ENCODE results near the gene MOCOS.
A peak's percentile ranks its signal among the peaks of the same experiment; 100 is the strongest.
"Not testable (repeated sequence)": the region's sequence is repeated elsewhere in the genome, so short reads cannot be mapped to it uniquely, and the experiment has no call there.

MOCOS gene, protein sequence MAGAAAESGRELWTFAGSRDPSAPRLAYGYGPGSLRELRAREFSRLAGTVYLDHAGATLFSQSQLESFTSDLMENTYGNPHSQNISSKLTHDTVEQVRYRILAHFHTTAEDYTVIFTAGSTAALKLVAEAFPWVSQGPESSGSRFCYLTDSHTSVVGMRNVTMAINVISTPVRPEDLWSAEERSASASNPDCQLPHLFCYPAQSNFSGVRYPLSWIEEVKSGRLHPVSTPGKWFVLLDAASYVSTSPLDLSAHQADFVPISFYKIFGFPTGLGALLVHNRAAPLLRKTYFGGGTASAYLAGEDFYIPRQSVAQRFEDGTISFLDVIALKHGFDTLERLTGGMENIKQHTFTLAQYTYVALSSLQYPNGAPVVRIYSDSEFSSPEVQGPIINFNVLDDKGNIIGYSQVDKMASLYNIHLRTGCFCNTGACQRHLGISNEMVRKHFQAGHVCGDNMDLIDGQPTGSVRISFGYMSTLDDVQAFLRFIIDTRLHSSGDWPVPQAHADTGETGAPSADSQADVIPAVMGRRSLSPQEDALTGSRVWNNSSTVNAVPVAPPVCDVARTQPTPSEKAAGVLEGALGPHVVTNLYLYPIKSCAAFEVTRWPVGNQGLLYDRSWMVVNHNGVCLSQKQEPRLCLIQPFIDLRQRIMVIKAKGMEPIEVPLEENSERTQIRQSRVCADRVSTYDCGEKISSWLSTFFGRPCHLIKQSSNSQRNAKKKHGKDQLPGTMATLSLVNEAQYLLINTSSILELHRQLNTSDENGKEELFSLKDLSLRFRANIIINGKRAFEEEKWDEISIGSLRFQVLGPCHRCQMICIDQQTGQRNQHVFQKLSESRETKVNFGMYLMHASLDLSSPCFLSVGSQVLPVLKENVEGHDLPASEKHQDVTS

DNA sequence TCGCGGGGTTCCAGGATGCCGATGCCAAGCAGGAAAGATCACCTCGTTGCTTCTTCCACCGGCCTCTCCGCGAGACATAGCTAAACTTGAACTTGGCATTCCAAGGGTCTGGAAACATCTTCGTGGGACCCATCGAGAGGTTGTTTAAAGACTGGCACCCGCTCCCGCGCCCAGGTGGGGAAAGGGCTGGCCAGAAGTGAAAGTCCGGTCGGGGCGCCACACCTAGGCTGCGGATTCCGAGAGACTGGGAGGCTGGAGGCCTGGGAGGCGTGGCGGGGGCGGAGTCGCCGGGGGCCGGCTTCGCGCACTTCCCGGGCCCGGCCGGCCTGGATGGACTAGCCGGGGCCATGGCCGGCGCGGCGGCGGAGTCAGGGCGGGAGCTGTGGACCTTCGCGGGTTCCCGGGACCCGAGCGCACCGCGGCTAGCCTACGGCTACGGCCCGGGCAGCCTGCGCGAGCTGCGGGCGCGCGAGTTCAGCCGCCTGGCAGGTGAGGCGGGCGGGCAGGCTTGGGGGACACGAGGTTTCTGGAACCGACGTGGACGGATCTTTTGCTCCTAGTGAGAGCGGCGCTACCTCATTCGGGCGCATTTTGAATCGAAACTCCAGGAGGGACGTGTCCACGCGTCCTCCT lies at the start of gene MOCOS:
MOCOS (plus strand) TSS at position 305 of the 633 bp plus-strand sequence; CDS start at position 348, 43 bp downstream.
- peak in 1 of 2 experiments; percentile 69 for DNase-seq

DNA sequence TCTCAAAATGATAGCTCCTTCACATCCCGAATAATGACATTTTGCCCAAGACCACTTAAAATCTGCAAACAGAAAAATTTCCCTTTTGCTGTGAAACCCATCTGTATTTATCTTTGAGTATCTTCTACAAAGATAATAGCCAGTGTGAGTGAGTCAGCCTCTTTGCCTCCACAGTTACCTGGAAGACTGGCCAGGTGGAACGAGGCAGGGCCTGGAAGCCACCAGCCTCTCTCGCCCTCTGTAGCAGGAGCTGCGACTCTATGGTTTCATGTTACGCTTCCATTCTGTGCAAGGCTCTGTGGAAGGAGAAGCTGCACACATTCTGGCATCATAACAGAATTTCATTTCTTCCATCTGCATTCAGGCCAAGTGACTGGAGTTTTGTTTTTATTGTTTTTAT lies 48.1 kb upstream of the MOCOS start:
- DNase-seq, result peak; percentile 3 to 47

- DNase-seq, result no peak
Measured at GRCh38 chr18:36141576-36141975, 45.7 kb upstream of the MOCOS start.

- no peak for DNase-seq
Measured at GRCh38 chr18:36142751-36143150, 44.5 kb upstream of the MOCOS start.

GRCh38 chr18:36143391-36143790 lies 43.9 kb upstream of the MOCOS start:
- no peak for DNase-seq

- no peak for DNase-seq
Measured at GRCh38 chr18:36149514-36150289, 37.6 kb upstream of the MOCOS start.

DNA sequence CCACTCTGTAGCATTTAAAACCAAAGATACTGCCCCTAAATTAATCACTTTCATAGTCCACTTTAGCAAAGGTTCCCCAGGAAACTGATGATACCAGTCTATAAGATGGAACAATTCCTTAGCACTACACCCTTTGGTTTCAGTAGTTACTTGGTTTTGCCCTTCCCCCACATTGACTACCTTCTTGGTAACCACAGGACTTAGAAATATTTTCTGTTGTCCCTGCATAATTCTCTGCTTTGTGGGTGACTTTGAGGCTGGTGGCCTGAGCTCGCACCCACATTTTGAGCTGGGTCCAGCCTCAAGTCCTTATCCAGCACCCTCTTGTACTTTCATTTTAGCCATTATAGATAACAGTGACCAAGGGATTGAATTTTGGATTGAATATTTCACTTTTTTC lies 34.5 kb upstream of the MOCOS start:
- DNase-seq, result no peak

DNA sequence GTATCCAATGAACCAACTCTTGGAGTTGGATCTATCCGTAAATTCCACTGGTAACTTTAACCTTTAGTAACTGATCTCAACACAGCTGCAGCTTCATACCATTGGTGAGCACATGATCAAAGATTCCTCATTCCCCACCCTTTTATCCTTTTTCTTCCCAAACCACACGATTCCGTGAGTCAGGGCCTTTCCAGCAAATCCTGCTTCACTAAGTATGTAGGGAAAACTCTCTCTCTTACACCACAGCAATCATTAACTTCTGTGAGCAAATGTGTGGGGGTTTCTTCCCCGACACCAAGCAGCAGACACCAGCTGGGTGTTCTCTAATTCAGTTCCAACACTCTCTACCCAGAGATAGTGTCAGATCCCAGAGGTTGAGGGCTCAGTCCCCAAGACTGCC lies 34.1 kb upstream of the MOCOS start:
- no peak for DNase-seq

DNA sequence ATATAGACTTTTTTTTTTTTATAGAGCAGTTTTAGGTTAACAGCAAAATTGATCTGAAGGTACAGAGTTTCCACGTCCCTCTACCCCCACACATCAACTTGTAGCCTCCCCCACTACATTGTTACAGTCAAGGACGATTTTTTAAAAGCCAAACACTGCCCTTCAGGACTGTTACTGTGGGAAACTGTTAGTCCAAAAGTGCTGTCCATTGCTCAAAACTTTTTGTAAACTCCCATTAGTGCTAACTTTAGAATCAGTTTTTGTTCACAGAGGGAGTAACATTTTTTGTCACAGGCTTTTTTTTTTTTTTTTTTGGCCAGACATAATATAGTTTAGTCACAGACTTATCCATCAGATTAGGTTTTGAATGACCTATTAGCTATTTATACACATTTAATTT lies 33.5 kb upstream of the MOCOS start:
- no peak for DNase-seq

DNA sequence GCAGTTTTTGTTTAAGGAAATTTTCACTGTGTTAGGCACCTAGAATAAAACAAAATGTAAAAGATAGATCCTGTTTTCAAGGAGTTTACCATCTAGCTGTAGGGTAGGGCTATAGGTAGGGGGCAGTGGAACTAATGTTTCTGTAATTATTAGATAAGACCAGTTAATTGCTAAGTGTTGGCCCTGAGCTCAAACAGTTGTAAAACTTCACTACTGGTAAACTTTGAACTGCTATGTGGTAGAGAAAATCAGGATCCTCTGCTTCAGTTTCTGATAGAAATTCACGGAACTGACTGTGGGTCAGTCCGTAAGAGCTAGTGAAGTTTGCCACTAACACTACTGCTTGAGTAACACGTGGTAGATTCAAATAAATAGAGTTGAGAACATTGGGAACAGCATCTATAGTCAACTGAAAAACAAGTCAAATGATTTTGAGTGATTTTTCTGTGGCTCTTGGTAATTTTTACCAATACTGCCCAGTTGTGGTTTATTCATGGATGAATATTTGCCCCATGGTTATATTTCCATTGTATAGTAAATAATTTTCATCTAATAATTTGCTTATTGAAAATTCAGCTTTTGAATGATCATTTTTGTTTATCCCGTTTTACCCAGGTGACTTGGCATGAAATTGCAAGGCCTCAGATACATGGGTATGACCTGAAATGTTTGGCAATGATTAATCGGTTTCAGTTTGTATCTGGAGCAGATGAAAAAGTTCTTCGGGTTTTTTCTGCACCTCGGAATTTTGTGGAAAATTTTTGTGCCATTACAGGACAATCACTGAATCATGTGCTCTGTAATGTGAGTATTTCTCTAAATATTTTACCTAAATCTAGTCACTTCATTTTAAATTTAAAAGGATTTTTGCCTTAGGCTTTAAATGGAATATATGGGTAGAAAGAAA lies 31.2 kb upstream of the MOCOS start:
- DNase-seq, result no peak

- no peak for DNase-seq
Measured at GRCh38 chr18:36157441-36157840, 29.9 kb upstream of the MOCOS start.

DNA sequence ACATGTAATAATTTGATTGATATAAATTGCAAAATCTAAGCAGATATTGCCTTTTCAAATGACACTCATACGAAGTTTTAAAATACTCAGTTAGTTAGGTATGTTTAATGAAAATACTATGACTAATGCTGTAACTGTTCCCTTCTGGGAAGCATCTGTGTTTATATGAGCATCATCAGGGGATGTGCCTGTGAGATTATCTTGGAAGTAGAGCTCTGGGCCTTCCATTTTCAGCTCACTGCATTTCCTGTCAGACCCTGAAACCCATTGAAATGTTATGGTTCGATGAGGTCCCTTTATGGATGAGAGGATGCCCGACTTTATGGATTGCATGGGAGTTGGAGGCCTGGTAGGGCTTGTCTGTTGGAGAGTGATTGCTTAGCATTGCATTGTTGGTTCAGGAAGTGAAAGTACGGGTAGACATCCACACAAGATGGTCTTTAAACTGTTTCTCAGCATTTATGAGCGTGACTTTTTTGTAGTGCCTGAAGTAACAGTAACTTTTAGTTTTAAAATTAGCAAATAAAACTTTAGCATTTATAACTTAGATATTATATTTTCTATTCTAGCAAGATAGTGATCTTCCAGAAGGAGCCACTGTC lies 28.9 kb upstream of the MOCOS start:
- no peak for DNase-seq

GRCh38 chr18:36160959-36161371 lies 26.3 kb upstream of the MOCOS start:
- no peak for DNase-seq

DNA sequence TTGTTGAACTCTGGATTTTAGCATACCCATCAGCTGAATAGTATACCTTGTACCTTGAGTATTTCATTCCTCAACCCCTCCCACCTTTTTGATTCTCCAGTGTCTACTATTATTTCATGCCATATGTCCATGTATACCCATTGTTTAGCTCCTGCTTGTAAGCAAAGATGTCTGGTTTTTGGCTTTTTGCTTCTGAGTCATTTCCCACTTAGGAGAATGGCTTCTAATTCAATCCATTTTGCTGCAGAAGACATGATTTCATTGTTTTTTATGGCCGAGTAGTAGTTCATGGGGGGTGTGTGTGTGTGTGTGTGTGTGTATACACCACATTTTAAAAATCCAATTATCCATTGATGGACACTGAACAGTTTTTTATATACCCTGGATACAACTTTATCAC lies 24.3 kb upstream of the MOCOS start:
- no peak for DNase-seq

DNA sequence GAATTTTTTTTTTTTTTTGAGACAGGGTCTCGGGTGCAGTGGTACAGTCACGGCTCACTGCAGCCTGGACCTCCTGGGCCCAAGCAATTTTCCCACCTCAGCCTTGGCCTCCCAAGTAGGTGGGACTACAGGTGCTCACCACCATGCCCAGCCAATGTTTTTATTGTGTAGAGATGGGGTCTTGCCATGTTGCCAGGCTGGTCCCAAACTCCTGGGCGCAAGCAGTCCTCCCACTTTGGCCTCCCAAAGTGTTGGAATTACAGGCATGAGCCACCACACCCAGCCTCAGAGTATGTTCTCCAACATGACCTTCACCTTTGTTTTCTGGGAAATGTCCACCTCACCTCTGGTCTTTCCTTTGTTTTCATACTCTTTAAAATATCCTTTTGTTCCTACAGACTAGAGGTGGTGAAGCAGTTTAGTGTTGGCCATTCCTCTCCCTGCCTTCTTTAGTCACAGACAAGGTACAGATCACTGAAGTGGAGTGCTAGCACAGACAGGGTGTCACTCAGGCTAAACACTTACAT lies 19.5 kb upstream of the MOCOS start:
- no peak for DNase-seq

- not testable (repeated sequence) for DNase-seq
Measured at GRCh38 chr18:36168296-36168695, 19.0 kb upstream of the MOCOS start.

- DNase-seq, result no peak
Measured at GRCh38 chr18:36169938-36170337, 17.4 kb upstream of the MOCOS start.

DNA sequence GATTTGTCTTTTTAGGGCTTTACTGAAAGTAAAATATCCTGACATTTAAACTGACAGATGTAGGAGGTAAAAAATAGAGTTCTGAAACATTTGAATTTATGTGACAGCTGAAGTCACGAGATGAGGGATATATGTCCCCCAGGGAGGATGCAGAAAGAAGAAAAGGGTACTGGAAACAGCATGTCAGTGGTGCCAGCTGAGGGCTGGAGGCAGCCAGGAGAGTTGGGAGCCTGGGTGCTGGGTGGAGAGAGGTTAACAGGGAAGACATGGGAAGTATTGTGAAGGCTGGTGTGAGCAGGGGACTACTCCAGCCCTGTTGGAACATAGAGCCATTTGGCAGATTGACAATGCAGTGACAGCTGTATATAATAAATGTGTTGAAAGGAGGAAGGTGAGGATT lies 11.8 kb upstream of the MOCOS start:
- DNase-seq, result no peak

DNA sequence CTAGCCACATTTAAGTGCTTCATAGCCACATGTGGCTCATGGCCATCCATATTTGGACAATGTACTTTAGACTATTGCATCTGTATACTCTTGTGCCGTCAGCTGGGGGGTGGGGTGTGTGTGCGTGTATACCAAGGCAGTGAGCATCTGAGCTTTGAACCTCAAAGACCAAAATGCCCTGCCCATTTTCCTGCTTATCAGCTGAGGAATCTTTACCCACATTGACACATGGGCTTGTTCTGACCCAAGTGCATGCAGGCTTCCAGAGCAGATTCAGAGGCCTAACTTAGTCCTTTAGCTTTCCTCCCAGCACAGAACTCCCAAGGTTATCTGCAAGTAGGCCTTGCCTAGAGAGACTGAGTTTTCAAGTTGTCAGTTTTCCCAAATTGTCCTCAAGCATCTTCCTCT lies 11.1 kb upstream of the MOCOS start:
- DNase-seq, result no peak

- no peak for DNase-seq
Measured at GRCh38 chr18:36176711-36177110, 10.6 kb upstream of the MOCOS start.

GRCh38 chr18:36177913-36178312 lies 9.4 kb upstream of the MOCOS start:
- DNase-seq, result no peak
